T-helper 1 cell treated with Interleukin-12 subunit alpha and Interleukin-12 subunit beta and Interleukin-4 antibody, amounts not matched to agents 30 ng/mL and 1 ng/mL, for 36 hours (primary cell): Measurements from ENCODE around the gene CERS2. TPM values are rescaled to one million over a fixed set of nuclear protein-coding genes. Genes with fewer than 3 reads are reported as not detected.

Experiments
- intact Hi-C: fragments of 100-400 bp; cut with micrococcal nuclease; formaldehyde crosslinking; loops from one replicate; pipeline ENCODE4 v1.15.1; 2024
- total RNA-seq: library from RNA; stranded (reverse); gene quantifications from 2 replicates; pipeline ENCODE4 v1.2.3, GENCODE V29; 2022

The CERS2 gene
- total RNA-seq, 1 donor from 2014 or later, result 180 TPM

GRCh38 chr1:150925080-150925479 is 49.6 kb downstream of the CERS2 start:
- intact Hi-C loops, result loop anchor here (5.0 kb wide), 2 partner anchors 313 to 563 kb away; partner anchors contain the start of gene RPRD2

- intact Hi-C loops, result loop anchor here (1.0 to 2.0 kb wide), 4 partner anchors 46 to 458 kb away; partner anchors contain the start of gene ARNT
Measured at GRCh38 chr1:150922519-150922975, 52.1 kb downstream of the CERS2 start.

DNA sequence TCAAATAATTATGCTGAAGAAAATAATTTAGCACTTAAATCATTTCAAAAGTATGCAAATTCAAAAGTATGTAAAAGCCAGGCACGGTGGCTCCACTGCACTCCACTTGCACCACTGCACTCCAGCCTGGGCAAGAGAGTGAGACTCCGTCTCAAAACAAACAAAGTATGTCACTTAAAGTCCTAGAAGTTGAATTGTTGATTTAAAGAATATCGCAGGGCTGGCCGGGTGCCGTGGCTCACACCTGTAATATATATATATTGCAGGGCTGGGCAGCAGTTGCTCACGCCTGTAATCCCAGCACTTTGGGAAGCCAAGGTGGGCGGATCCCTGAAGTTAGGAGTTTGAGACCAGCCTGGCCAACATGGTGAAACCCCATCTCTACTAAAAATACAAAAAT is 57.2 kb downstream of the CERS2 start:
- intact Hi-C loops, result no loop called here

Other genes with a start within 250 kb of the CERS2 start
- 100 and 101 TPM in 2 replicates for gene CTSS, start 209.1 kb downstream of the CERS2 start, total RNA-seq
- 3.8 and 4.2 TPM in 2 replicates for gene CTSK, start 166.6 kb downstream of the CERS2 start, total RNA-seq
- gene ARNT, start 98.2 kb downstream of the CERS2 start, total RNA-seq, result 33.6 and 34.3 TPM in 2 replicates
- gene CTXND2, start 87.7 kb downstream of the CERS2 start, total RNA-seq, result not detected in 2 replicates
- gene SETDB1, start 48.5 kb downstream of the CERS2 start, total RNA-seq, result 52.4 and 65.0 TPM in 2 replicates
- gene ANXA9, start 7.5 kb upstream of the CERS2 start, total RNA-seq, result not detected in 2 replicates
- 27.0 and 27.4 TPM in 2 replicates for gene MINDY1, start 32.1 kb upstream of the CERS2 start, total RNA-seq
- 17.5 and 17.7 TPM in 2 replicates for gene PRUNE1, start 33.6 kb upstream of the CERS2 start, total RNA-seq
- gene BNIPL, start 61.8 kb upstream of the CERS2 start, total RNA-seq, result 0.95 and 2.6 TPM in 2 replicates
- 1.0 and 1.2 TPM in 2 replicates for gene C1orf56, start 72.9 kb upstream of the CERS2 start, total RNA-seq
- gene CDC42SE1, start 84.8 kb upstream of the CERS2 start, total RNA-seq, result 370 and 379 TPM in 2 replicates
- gene MLLT11, start 85.6 kb upstream of the CERS2 start, total RNA-seq, result 3.7 and 3.9 TPM in 2 replicates
- 27.5 and 28.6 TPM in 2 replicates for gene GABPB2, start 95.9 kb upstream of the CERS2 start, total RNA-seq
- gene SEMA6C, start 171.8 kb upstream of the CERS2 start, total RNA-seq, result 1.1 and 2.2 TPM in 2 replicates
- 34.5 and 37.2 TPM in 2 replicates for gene TNFAIP8L2, start 181.8 kb upstream of the CERS2 start, total RNA-seq
- gene LYSMD1, start 191.1 kb upstream of the CERS2 start, total RNA-seq, result 2.9 and 3.3 TPM in 2 replicates
- 66.5 and 74.8 TPM in 2 replicates for gene SCNM1, start 191.3 kb upstream of the CERS2 start, total RNA-seq
- gene TMOD4, start 201.1 kb upstream of the CERS2 start, total RNA-seq, result 2.7 and 4.5 TPM in 2 replicates
- 72.0 and 80.4 TPM in 2 replicates for gene VPS72, start 215.4 kb upstream of the CERS2 start, total RNA-seq
- gene PIP5K1A, start 223.7 kb upstream of the CERS2 start, total RNA-seq, result 72.1 and 74.9 TPM in 2 replicates